Activated CD4-positive, alpha-beta T cell treated with anti-CD3 and anti-CD28 coated beads for 4 hours (primary cell): ENCODE results near the gene COQ8B.
"Not testable (repeated sequence)": the region's sequence is repeated elsewhere in the genome, so short reads cannot be mapped to it uniquely, and the experiment has no call there.

Experiments used
- DNase-seq, 2 donors: peaks; one replicate each; pipeline ENCODE4 v3.0.0-alpha.2; 2020

The COQ8B gene

GRCh38 chr19:40716482-40717324 is at the start of gene COQ8B, which contains the start of gene ITPKC:
TSS of gene COQ8B (minus strand) at chr19:40716886. CDS start at chr19:40714632, 2,254 bp downstream.
TSS of gene ITPKC (plus strand) at chr19:40717112. CDS start at chr19:40717136, 24 bp downstream.
- peak; percentile 100 for DNase-seq

- DNase-seq: not testable (repeated sequence)
Observed at GRCh38 chr19:40766385-40766784, 49.7 kb upstream of the COQ8B start.

GRCh38 chr19:40763963-40764362 is 47.3 kb upstream of the COQ8B start:
- no peak for DNase-seq

- DNase-seq: no peak
Observed at GRCh38 chr19:40763526-40763925, 46.8 kb upstream of the COQ8B start.

GRCh38 chr19:40762754-40763470 is 46.2 kb upstream of the COQ8B start:
- no peak for DNase-seq

- DNase-seq: no peak
Observed at GRCh38 chr19:40759352-40759751, 42.7 kb upstream of the COQ8B start.

GRCh38 chr19:40758491-40758890 is 41.8 kb upstream of the COQ8B start:
- no peak for DNase-seq

- peak; percentile 22 to 31 for DNase-seq
Observed at GRCh38 chr19:40756502-40757110, 39.9 kb upstream of the COQ8B start.

- no peak for DNase-seq
Observed at GRCh38 chr19:40755791-40756190, 39.1 kb upstream of the COQ8B start.

- no peak for DNase-seq
Observed at GRCh38 chr19:40755248-40755624, 38.5 kb upstream of the COQ8B start.

- peak; percentile 51 to 57 for DNase-seq
Observed at GRCh38 chr19:40754611-40755247, 38.0 kb upstream of the COQ8B start.

- DNase-seq: peak; percentile 20 to 22
Observed at GRCh38 chr19:40752257-40752781, 35.6 kb upstream of the COQ8B start.

GRCh38 chr19:40750874-40751537 is 34.3 kb upstream of the COQ8B start, which contains the start of gene SNRPA:
TSS of gene SNRPA (plus strand) at chr19:40751203. CDS start at chr19:40751409, 206 bp downstream.
- peak; percentile 96 to 98 for DNase-seq

- DNase-seq: peak; percentile 99
Observed at GRCh38 chr19:40750058-40750873, 33.6 kb upstream of the COQ8B start, which contains the start of gene ACTMAP. TSS of gene ACTMAP (minus strand) at chr19:40750477. CDS start at chr19:40749803, 674 bp downstream.

- DNase-seq: no peak
Observed at GRCh38 chr19:40747536-40747935, 30.9 kb upstream of the COQ8B start.

- DNase-seq: no peak
Observed at GRCh38 chr19:40745402-40745780, 28.7 kb upstream of the COQ8B start.

GRCh38 chr19:40744554-40745401 is 28.1 kb upstream of the COQ8B start:
- peak in 1 of 2 donors; percentile 14 for DNase-seq

- DNase-seq: no peak
Observed at GRCh38 chr19:40743926-40744325, 27.2 kb upstream of the COQ8B start.

GRCh38 chr19:40742886-40743285 is 26.2 kb upstream of the COQ8B start:
- DNase-seq: no peak

GRCh38 chr19:40742477-40742876 is 25.8 kb upstream of the COQ8B start:
- no peak for DNase-seq
